Peyer's patch (tissue), 4 donors: ENCODE data around the gene TNP2. TPM values are rescaled to one million over a fixed set of nuclear protein-coding genes. Genes with fewer than 3 reads are reported as not detected.

Experiments used
- DNase-seq, 3 donors: peaks; one replicate each; pipeline ENCODE4 v3.0.0-alpha.2; 2017 to 2019
- H3K27ac ChIP-seq, 4 donors: fragments of 200-600 bp; sonication (generic); one replicate each; pipeline ENCODE4 v1.5.1; 2016 to 2019
- H3K27me3 ChIP-seq, 2 donors: fragments of 200-600 bp; sonication (generic); one replicate each; pipeline ENCODE4 v1.5.1; 2019
- H3K36me3 ChIP-seq, 3 donors: fragments of 200-600 bp; sonication (generic); one replicate each; pipeline ENCODE4 v1.5.1; 2016 to 2019
- H3K4me1 ChIP-seq, 4 donors: fragments of 200-600 bp; sonication (generic); one replicate each; pipeline ENCODE4 v1.5.1; 2016 to 2019
- H3K4me3 ChIP-seq, 4 donors: fragments of 200-600 bp; sonication (generic); 1 replicate in 3 of 4; 2 replicates in 1 of 4; pipeline ENCODE4 v1.5.1; 2016 to 2019; ENCODE audit warnings: mild to moderate bottlenecking in 1 of 4
- H3K9me3 ChIP-seq, 4 donors: fragments of 200-600 bp; sonication (generic); one replicate each; pipeline ENCODE4 v1.5.1; 2016 to 2019; ENCODE audit warnings: mild to moderate bottlenecking in 1 of 4
- POLR2A ChIP-seq, 2 donors: fragments of 450-650 bp; IDR thresholded peaks; one replicate each; pipeline ENCODE4 v1.5.1; 2017; ENCODE audit warnings: antibody characterized with exemption in 2 of 2, mild to moderate bottlenecking in 2 of 2, moderate library complexity in 2 of 2
- total RNA-seq, 4 donors: library from RNA; depleted of rRNA; stranded (reverse); fragments of >200 nt; gene quantifications; one replicate each; pipeline ENCODE4 v1.1.0, GENCODE V29; 2016
- TF ChIP-seq, protein P1 (sequence below), 6 experiments: fragments of 450-650 bp in 4 of 6; fragments of 200-600 bp in 2 of 6; sonication (generic) in 1 of 6; IDR thresholded peaks; one replicate each; pipeline ENCODE4 v1.5.1; 2017 to 2019; ENCODE audit warnings: antibody characterized with exemption in 6 of 6, mild to moderate bottlenecking in 3 of 6, moderate library complexity in 1 of 6

TNP2 gene
- total RNA-seq, 4 donors from 2014 or later, result not detected

DNA sequence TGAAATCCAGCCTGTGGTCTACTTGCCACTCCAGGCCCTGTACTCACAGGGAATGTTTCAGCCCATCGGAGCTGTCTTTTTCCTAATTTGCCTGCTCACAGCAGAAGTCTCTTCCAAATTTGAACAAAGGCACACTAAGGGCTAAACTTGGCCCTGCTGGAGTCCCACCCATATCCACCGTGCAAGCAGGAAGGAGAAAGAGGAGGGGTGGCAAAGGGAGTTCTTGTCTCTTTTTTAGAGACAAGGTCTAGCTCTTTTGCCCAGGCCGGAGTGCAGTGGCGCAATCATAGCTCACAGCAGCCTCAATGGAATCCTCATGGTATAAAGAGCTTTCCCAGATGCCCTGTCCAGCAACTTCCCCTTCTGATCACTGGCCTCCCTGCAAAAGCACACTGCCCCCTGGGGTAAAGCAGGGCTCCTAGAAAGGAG lies 14.7 kb upstream of the TNP2 start:
- Histone ChIP-seq H3K27ac (no peak overlapping the region), H3K36me3 (no peaks in the 10 kb centered on the region), H3K9me3 (no peaks in the 10 kb centered on the region), H3K4me3 (no peak overlapping the region), H3K4me1 (no peaks in the 10 kb centered on the region), H3K27me3 (no peaks in the 10 kb centered on the region)
- no peak for DNase-seq
- TF ChIP-seq POLR2A (IDR thresholded peaks at IDR 0.05), result no peak
- TF ChIP-seq, protein P1, sequence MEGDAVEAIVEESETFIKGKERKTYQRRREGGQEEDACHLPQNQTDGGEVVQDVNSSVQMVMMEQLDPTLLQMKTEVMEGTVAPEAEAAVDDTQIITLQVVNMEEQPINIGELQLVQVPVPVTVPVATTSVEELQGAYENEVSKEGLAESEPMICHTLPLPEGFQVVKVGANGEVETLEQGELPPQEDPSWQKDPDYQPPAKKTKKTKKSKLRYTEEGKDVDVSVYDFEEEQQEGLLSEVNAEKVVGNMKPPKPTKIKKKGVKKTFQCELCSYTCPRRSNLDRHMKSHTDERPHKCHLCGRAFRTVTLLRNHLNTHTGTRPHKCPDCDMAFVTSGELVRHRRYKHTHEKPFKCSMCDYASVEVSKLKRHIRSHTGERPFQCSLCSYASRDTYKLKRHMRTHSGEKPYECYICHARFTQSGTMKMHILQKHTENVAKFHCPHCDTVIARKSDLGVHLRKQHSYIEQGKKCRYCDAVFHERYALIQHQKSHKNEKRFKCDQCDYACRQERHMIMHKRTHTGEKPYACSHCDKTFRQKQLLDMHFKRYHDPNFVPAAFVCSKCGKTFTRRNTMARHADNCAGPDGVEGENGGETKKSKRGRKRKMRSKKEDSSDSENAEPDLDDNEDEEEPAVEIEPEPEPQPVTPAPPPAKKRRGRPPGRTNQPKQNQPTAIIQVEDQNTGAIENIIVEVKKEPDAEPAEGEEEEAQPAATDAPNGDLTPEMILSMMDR (IDR thresholded peaks at IDR 0.05), result no peak

DNA sequence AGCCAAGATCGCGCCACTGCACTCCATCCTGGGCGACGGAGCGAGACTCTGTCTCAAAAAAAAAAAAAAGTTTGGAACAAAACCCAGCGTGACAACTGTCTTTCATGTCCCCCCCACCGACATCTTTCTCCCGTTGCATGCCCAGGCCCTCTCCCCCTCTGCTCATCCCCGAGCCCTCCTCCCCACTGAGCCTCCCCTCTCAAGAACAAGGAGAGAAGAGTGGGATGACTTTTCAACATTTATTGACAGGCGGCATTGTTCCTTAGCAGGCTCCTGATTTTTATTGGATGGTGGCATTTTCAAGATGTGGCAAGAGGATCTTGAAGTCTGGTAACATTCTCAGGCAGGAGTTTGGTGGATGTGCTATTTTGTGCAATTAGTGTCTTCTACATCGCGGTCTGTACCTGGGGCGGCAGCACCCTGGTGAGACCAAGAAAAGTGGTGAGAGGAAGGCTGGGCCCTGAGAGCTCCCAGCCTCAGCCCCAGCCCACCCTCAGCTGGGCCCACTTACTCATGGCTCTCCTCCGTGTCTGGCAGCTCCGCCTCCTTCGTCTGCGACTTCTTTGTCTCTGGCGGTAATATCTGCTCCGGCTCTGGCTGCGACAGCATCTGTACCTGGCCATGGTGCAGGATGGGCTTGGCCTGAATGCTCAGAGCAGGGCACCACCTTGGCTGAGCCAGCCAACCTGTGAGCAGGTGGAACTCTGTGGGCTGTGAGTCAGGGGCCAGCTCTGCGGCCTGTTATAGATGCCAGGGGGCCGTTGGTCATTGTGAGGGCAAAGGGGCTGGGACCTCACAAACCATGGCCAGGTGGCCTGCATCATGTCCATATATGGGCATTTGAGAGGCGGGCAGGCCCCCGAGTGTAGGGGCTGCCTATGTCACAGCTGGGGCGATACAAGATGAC lies 11.7 kb upstream of the TNP2 start, which contains the start of gene PRM1:
PRM1 (minus strand) TSS at position 715 of the 907 bp plus-strand sequence; CDS start at position 623, 92 bp downstream.
- TF ChIP-seq, protein P1 (IDR thresholded peaks at IDR 0.05), result no peak
- TF ChIP-seq POLR2A (IDR thresholded peaks at IDR 0.05), result no peak

DNA sequence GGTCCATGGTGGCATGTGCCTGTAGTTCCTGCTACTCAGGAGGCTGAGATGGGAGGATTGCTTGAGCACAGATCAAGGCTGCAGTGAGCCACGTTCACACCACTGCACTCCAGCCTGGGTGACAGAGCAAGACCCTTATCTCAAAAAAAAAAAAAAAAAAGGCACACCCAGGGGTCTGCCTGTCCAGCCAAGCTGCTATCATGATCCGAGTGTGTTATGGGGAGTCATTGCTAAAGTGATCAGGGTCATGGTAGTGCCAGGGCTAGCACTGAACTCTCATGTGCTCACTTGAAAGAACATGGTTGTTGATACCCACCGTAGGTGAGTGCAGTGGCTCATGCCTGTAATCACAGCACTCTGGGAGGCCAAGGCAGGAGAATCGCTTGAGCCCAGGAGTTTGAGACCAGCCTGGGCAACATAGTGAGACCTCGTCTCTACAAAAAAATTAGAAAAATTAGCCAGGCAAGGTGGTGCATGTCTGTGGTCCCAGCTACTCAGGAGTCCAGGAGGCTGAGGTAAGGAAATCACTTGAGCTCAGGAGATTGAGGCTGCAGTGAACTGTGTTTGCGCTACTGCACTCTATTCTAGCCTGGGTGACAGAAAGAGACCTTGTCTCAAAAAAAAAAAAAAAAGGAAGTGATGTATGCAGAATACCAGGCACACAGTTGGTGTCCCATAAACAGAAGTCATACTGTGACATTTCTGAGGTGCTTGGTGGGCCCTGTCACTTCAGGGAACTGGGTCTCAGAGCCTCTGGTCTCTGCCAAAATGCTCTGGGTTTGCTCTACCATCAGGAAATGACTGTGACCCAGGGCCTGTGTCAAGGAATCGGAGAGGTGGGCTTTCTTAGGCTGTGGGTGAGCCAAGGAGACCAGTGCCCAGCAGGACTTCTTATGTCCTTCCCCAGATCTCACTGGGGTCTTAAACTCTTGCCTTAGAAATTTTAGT lies 9.8 kb upstream of the TNP2 start:
- Histone ChIP-seq H3K4me3 (no peak overlapping the region), H3K27me3 (no peaks in the 10 kb centered on the region), H3K4me1 (no peaks in the 10 kb centered on the region), H3K36me3 (no peaks in the 10 kb centered on the region), H3K9me3 (no peaks in the 10 kb centered on the region), H3K27ac (no peak overlapping the region)
- TF ChIP-seq, protein P1 (IDR thresholded peaks at IDR 0.05), result no peak
- no peak for TF ChIP-seq POLR2A (IDR thresholded peaks at IDR 0.05)
- no peak for DNase-seq

More for the DNA sequence above, 11.7 kb upstream of the TNP2 start, which contains the start of gene PRM1:
- no peak for DNase-seq
- Histone ChIP-seq H3K4me1 (no peaks in the 10 kb centered on the region), H3K27ac (no peak within 1 kb of the TSS), H3K9me3 (no peaks in the 10 kb centered on the region), H3K4me3 (no peak within 1 kb of the TSS), H3K27me3 (no peaks in the 10 kb centered on the region), H3K36me3 (no peaks in the 10 kb centered on the region)

DNA sequence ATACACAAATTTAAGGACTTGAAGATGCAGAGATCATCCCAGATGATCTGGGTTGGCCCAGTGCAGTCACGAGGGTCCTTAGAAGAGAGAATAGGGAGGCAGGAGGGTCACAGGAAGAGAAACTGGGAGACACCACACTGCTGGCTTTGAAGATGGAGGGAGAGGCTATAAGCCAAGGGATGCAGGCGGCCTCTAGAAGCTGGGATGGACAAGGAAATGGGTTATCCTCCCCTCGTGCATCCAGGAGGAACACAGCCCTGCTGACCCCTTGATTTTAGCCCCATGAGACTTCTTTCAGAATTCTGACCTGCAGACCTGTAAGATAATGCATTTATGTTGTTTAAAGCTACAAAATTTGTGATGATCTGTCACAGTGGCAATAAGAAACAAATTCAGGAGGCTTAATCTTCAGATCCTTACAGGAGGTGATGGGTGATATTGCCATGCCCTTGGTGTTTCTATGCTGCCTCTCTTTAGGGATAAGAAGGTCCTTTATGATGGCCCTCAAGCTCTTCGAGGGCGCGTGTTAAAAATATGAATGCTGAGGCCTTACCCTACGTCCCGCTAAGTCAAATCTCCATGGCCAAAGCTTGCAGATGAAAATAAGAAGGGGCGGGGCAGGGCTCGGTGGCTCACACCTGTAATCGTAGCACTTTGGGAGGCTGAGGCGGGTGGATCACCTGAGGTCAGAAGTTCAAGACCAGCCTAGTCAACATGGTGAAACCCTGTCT lies 8.6 kb upstream of the TNP2 start:
- Histone ChIP-seq H3K36me3 (no peaks in the 10 kb centered on the region), H3K4me3 (no peak overlapping the region), H3K27me3 (no peaks in the 10 kb centered on the region), H3K9me3 (no peaks in the 10 kb centered on the region), H3K4me1 (no peaks in the 10 kb centered on the region), H3K27ac (no peak overlapping the region)
- no peak for TF ChIP-seq POLR2A (IDR thresholded peaks at IDR 0.05)
- TF ChIP-seq, protein P1 (IDR thresholded peaks at IDR 0.05), result no peak
- DNase-seq, result no peak
